GM21360 (cell line): ENCODE measurements around the gene ADAM12.
"Not testable (repeated sequence)": the region's sequence is repeated elsewhere in the genome, so short reads cannot be mapped to it uniquely, and the experiment has no call there.

Experiments
- ATAC-seq: cut with Tn5 transposase; IDR thresholded peaks from one replicate; pipeline ENCODE4 v1.9.1; 2021; ENCODE audit warnings: mild to moderate bottlenecking, moderate library complexity; ENCODE audit not compliant: unreplicated experiment

Gene ADAM12

DNA sequence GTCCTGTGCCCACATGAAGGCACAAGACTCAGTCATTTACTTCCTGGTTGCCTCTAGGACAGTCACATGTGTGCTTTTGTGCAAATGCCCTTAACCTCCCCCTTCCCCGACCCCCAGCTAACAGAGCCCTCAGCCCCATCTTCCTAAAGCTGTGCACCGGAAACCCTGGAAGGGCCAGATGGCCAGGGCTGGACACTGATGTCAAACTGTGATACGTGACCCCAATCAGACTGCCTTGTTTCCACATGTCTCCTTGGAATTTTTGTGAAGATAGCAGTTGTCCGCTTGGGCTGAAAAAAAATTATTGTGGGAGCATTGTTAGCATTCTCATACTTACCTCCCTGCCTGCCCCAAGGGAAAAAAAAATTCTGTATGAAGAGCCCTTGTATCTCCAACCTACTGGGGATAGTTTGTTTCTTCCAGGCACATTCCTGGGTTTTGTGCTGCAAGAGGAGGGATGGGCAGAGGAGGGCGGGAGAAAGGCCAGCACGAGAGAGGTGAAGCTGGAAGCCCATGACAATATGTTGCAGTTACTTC, 17.0 kb upstream of the ADAM12 start:
- ATAC-seq, result no peak

DNA sequence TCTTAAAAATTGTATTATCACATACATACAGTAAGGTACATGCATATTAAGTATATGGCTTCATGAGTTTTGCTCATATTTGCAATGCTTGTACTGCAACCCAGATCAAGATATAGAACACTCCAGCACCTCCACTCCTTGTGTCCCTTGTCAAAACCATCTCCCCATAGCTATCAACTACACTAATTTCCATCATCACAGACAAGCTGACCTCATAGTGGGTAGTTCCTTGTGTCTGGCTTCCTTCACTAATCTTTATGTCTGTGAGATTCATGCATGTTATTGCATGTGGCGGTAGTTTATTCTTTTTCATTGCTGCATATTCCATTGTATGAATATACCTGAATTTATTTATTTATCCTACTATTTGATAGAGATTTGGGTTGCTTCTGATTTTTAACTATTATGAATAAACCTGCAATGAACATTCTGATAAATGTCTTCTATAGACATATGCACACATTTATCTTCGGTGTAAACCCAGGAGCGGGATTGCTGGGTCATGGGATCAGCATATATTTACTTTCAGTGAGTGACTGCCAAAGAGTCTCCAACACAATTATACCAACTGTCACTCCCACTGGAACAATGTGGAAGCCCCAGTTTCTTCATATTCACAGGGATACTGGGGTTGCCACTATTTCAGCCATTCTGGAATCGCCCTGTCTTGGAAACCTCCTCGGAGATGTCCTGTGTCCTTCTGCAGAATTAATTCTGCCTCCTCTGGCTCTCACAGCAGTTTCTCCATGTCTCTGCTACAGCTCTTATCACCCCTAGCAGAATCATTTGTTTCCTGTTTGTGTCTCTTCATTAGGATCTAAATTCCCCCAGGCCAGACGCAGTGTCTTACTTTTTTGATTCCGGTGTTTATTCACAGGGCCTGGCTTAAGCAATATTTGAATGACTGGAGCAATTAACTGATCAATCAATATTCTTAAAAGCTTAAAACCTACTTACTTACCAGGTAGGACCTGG, 14.7 kb upstream of the ADAM12 start:
- ATAC-seq, result no peak

DNA sequence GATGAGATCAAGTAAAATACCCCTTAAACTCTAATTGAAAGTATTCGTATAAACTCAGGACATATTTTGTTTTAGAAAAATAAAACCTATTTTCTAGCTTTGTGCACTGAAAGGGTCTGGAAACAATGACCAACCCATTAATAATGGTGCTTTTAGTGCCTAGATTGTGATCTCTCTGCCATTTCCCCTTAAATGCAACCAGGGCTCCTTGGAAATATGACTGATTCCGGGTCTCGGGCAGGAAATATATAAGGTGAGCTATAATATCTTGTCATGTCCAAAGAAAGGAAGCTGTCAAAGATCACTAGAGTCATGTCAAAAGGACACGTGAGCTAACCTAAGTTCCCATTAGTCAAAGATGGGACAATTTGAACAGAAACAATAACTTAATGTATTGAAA, 12.4 kb upstream of the ADAM12 start:
- no peak for ATAC-seq

DNA sequence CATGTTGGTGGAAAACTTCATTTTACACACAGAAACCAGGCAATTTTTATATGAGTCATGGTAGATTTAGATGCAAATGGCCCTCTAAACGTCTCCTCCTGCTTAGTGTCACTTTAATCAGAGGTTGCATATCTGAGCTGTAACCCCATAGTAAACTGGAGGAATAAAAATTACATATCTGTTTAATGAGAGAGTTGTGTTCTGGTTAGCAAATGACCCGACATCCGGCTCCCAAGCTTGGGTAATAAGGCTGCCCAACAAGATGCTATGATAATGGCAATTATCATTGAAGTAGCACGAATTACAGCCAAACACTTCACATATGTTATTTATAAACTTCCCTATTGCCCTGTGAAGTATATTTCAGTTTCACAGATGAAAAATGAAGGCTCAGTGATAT, 10.6 kb upstream of the ADAM12 start:
- no peak for ATAC-seq

DNA sequence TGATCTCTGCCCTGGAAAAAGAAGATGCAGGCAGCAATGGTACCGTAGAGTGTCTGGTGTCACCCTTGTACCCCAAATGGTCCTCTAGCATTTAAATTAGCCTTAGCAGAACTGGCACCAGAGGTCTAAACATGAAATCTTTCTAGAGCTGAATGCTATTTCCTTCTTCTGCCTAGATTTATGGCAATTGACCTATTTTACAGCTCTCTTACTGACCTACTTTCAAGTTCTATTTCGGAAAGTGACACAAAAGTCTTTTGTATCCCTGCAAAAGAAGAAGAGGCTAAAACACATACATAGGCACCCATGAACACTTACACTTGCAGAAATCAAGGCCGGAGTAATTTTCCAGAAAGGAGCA, 10.1 kb upstream of the ADAM12 start:
- ATAC-seq, result no peak

DNA sequence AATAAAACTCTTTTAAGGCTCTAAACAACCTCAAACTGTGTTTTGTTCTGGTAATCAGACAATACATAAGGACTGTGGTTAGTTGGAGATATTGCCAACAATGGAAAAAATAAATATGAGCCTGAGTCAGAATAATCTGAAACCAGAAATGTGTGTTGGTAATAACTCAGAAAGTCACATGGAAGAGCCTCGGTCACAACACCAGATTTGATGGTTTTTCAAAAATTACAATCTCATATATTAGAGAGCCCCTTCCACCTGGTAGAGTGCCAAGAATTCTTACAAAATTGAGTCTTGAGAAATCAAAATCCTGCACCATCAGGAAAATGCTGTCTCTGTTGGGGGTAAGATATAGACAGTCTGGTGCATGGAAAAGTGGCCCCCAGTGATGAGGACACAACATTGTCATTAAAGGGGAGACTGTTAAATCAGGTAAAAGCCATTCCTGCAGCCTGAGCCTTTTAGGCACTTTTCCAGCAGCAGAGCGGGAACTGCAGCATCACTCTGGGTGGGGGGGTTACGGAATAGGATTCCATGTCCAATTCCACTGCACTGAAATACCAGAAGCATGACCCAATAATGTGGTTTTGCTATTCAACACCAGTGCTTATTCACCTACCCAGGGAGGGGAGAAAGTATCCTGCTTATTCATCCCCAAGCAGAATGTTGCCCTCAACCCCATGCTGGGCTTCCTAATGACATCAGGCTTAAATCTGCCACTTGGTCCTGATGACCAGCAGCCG, 9.5 kb upstream of the ADAM12 start:
- ATAC-seq, result no peak

DNA sequence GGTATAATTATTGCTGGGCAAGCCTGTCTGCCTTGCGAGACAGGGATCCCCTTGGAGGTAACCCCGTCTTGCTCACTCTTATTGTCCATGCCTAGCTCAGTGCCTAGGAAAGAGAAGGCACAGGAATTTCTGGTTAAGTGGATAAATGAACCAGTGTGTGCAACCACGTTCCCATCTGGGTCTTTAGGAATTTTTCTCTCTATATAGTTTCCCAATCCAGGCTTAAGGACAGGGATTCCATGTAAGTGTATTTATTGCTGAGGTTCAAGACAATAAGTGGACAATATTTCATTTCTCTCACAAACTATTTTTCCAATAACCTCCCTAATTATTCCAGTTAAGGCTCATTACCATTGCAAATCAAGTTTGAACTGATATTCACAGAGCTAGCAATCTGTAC, 8.9 kb upstream of the ADAM12 start:
- no peak for ATAC-seq

DNA sequence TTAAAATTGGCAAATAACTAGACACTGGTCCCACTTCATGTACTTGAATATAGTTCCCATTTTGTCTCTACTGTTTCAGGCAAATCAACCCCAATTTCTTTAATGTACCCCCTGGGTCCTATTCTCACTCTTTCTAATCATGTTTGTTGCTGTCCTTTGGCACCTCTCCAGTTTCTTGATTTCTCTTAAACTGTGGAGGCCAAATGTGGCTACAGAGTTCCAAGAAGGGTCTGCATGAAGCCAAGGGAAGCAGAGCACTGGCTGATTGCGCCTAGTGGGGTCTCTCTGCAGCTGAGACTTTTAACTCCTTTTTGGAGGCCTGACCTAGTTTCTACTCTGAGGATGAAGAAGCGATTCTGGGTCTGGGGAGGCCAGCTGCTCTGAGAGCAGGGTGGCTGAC, 6.7 kb upstream of the ADAM12 start:
- ATAC-seq, result no peak

DNA sequence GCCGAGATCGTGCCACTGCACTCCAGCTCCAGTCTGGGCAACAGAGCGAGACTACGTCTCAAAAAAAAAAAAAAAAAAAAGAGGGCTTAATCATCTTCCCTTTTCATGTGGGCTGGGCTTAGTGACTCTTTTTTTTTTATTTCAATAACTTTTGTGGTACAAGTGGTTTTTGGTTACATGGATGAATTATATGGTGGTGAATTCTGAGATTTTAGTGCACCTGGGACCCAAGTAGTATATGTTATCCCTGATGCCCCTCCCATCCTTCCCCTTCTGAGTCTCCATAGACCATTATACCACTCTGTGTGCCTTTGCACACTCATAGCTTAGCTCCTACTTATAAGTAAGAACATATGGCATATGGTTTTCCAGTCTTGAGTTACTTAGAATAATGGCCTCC, 4.8 kb upstream of the ADAM12 start:
- ATAC-seq, result no peak

DNA sequence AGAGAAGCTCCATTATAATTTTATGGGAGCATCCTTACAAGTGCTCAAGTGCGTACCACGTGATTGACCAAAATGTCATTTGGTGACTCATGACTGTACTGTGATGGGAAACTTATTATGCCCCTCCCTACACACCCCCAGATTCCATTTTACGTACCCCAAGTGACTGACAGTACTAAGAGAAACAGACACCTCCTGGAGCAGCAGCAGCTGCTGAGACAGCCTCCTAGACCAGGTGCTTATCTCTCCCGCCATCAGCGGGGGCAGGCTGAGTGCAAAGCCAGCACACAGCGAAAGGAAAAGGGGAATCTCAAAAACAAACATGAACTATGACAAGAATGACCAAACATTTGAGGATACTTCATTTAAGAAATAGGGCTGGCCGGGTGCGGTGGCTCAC, 4.2 kb upstream of the ADAM12 start:
- ATAC-seq, result no peak

DNA sequence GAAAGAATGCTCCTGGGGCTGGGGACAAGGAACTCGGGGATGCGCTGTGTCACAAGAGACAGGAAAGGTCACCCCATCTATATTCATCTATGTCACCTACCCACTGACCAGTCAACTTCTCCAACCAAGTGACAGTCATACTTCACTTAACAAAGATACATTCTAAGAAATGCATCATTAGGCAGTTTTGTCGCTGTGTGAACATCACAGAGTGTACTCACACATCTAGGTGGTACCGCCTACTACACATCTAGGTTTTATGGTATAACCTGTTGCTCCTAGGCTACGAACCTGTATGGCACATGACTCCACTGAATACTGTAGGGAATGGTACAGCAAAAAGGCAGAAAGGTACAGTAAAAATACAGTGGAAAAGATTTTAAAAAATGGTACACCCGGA, 3.8 kb upstream of the ADAM12 start:
- no peak for ATAC-seq

DNA sequence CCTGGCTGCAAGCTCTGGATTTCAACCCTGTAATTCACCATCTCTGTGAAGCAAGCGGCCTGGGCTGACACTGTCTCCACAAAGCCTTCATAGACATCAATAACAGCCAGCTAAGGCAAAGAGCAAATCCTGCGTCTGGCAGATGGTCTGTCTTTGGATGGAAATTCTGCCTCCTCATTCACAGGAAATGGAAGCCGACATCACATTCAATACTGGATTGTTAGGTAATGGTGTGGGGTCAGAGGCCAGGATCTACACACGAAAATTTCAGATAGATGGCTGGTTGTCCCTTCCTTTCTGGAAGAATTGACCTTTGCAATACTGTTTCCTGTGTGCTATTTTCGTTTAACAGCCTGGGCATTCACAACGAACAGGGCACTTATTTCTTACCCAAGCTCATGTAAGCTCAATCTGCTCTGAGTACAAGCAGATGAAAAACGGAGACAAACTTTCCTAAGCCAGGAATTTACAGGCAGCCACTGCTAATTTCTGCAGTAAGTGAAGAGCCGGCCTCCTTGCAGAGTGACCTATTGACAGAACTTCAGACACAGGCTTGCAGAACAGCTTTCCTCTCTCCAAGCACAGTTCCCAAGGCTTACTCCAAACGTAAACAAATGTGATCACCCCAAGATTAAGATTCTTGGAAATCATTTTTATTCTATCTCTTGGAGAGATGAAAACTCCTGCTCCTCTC, 3.1 kb upstream of the ADAM12 start:
- ATAC-seq, result no peak

DNA sequence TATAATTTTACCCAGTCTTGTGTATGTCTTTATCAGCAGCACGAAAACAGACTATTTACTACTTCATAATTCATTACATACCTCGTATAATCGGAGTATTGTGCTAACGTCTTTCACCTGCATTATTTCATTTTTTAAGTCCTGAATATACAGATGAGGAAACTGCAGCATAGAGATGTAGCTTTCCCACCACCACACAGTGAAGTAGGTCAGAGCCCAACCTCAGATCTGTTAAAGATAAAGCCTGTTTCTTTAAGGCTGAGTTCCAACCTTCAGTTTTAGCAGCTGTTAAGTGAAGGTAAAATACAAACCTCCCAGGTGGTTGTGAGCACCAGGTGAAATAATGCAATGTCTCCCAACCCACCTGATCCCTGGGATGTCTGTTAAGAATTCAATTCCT, 2.0 kb upstream of the ADAM12 start:
- ATAC-seq, result no peak

DNA sequence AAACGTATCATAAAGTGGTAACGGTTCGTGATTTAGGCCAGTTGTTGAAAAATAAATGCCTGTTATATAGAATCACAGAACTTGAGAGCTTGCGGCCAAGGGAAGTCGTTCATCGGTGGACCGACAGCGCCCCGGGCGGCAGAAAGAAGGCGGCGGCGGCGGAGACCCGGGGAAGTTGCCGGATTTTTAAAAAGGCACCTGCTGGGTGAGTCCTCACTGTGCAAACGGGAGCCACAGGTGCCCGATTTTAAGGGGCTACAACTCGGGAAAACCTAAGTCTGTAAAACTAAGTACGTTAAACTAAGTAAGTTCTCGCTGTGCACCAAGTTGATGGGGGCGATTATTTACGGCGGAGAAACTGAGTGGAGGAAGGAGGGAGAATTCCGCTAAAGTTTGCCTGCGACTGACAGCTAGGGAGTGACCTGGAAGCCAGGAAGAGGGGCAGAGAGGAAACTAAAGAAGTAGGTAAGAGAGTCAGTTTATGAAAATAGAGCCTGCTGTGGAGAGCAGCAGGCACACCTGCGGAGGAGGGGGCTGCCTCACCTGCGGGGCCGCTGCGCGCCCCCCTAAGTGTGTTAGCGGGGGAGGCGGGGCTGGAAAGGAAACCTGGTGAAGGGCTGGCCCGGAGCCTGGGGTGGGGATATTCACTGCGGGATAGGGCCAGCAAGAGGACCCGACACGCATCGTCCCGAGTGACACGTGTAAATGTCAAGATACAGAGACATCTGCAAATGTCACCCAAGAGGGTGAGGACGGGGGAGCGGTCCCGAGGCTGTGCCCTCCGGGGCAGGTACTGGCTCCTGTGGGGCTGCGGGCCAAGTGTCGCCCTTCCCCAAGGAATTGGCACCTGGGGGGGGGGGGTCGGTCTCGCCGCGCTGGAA, 996 bp downstream of the ADAM12 start:
- ATAC-seq, result no peak

DNA sequence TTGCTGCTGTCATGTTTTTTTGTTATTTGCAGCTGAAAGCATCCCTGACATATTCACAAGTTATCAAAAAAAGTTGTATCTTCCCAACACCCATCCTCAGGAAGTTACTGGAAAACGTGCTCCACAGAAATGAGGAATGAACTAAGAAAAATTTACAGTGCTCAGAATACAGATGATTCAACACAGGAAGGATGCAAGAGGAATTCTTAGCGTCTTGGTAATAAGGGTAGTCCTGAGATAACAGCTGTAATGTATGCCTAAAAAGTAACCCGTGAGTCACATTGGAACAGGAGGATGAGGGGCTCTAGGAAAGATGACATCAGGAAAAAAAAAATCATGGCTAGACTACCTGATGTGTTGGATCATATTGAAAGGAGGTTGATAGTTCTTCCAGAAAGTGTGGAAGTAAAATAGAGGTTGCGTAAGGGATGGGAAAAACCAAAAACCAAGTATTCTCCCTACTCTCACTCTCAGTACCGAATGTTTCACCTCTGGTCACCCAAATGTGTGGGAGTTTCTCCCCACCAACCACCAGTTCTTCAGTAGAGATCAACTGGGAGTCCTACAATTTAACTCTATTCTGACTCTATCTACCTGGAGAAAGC, 3.9 kb downstream of the ADAM12 start:
- no peak for ATAC-seq

DNA sequence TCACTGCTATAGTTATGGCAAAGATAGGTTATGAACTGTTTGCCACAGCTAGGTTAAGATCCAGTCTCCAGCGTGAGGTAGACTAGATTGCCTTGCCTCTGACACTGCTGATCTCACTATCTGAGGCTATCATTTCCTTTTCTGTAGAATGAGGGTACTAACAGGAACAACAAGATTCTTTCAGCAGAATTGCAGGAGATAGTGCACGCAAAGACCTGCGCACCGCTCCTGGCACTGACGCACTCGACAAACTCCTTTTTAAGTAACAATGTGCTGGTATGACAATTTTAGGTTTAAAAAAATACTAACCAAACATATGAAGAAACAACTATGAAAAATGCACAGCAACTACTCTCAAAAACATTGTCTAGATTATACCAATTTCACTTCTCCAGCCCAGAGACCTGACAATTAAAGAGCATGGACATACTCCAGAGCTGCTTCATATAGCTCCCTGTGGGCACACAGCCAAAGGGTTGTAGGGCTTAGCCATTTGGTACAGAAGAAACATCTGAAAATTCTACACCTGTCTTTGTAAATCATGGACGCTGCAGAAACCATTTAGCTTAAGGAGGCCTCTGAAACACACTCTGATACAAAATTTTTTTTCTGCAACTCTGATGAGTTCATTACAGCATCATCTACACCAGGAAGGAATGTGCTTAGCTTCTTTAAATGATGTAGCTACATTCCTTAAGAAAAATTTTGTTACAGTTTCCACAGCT, 7.8 kb downstream of the ADAM12 start:
- ATAC-seq, result no peak

DNA sequence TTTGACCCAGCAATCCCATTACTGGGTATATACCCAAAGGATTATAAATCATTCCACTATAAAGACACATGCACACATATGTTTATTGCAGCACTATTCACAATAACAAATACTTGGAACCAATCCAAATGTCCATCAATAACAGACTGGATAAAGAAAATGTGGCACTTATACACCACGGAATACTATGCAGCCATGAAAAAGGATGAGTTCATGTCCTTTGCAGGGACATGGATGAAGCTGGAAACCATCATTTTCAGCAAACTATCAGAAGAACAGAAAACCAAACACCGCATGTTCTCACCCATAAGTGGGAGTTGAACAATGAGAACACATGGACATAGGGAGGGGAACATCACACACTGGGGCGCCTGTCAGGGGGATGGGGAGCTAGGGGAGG, 9.1 kb downstream of the ADAM12 start:
- not testable (repeated sequence) for ATAC-seq

DNA sequence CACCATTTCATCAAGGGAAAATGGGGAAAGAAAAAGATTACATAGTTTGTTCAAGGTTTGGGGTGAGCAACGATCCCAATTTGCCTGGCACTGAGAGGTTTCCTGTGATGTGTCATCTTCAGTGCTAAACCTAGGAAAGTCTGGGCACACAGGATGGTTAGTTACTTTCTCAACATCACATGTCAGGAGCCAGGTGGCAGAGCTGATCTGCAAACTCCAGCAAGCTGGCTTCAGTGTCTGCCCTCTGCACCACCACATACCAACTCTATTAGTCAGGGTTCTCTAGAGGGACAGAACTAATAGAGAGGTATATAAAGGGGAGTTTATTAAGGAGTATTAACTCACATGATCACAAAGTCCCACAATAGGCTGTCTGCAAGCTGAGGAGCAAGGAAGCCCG, 11.3 kb downstream of the ADAM12 start:
- ATAC-seq, result no peak

DNA sequence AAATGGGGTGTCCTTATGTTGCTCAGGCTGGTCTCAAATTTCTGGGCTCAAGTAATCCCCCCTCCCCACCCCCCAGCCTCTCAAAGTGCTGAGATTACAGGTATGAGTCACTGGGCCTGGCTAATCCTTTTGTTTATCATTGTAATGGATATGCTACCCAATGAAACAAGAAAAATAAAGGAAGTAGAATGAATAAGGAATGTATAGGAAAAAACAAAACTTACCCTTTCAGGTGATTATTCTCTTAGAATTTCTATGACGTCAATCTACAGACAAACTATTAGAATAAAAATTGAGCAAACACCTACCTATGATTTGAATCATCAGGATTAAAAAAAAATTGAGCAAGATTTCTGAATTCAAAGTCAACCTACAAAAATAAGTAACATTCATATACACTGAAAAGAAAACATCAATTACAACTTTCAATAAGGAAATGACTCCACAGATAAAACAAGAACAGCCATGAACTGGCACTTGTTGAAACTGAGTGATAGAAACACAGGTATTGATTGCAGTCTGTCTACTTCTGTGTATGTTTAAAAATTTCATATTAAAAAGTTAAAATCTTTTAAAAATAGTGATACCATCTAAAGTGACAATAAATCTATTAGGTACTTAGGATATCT, 12.2 kb downstream of the ADAM12 start:
- ATAC-seq, result no peak
